HEK293 (cell line): ENCODE results near the gene RTTN.

Experiments
- CTCF ChIA-PET: fragments of 350-600 bp; formaldehyde crosslinking; extraction: SDS; loops from one replicate; lab custom pipeline; 2021; ENCODE audit warnings: antibody characterized with exemption; lab: Yijun Ruan, JAX
- POLR2A ChIA-PET: fragments of 300-600 bp; formaldehyde crosslinking; extraction: SDS; loops from one replicate; lab custom pipeline; 2020; ENCODE audit warnings: antibody characterized with exemption, inconsistent platforms; lab: Yijun Ruan, JAX
- H3K27ac ChIP-seq: fragments of 200-500 bp; sonication (Bioruptor generic); 2 replicates; pipeline ENCODE4 v1.5.1; 2014; ENCODE audit warnings: low read depth, low read length, control low read depth, inconsistent platforms; ENCODE audit errors: extremely low read depth
- H3K36me3 ChIP-seq, 2 experiments: fragments of 200-500 bp in 1 of 2; sonication (Bioruptor generic) in 1 of 2; 1 replicate in 1 of 2; 2 replicates in 1 of 2; pipeline ENCODE4 v1.5.1; 2014 to 2017; ENCODE audit warnings: inconsistent platforms in 2 of 2, low read length in 2 of 2; ENCODE audit not compliant: control insufficient read depth in 2 of 2, insufficient read depth in 1 of 2
- H3K4me1 ChIP-seq: fragments of 200-500 bp; sonication (Bioruptor generic); 2 replicates; pipeline ENCODE4 v1.5.1; 2014; ENCODE audit warnings: mild to moderate bottlenecking, low read length, inconsistent platforms; ENCODE audit not compliant: control insufficient read depth, insufficient read depth
- H3K4me3 ChIP-seq: 2 replicates; pipeline ENCODE4 v1.5.1; 2011; ENCODE audit warnings: low read depth, mild to moderate bottlenecking, control low read depth, low read length, moderate library complexity
- H3K9me3 ChIP-seq: fragments of 200-500 bp; sonication (Bioruptor generic); 2 replicates; pipeline ENCODE4 v1.5.1; 2014; ENCODE audit warnings: low read depth, low read length, inconsistent platforms; ENCODE audit not compliant: control insufficient read depth, insufficient read depth
- SETDB1 ChIP-seq: IDR thresholded peaks from one replicate; pipeline ENCODE4 v1.6.1; 2017; ENCODE audit warnings: mild to moderate bottlenecking, low read length, moderate library complexity, mixed read lengths; ENCODE audit not compliant: insufficient read length
- SP2 ChIP-seq: fragments of 450-650 bp; formaldehyde crosslinking; IDR thresholded peaks from 2 replicates; pipeline ENCODE4 v1.5.1; 2016; ENCODE audit warnings: missing biosample characterization, missing genetic modification characterization
- ZNF112 ChIP-seq: fragments of 450-650 bp; formaldehyde crosslinking; IDR thresholded peaks from 2 replicates; pipeline ENCODE4 v1.5.0; 2017; ENCODE audit warnings: missing biosample characterization, missing genetic modification characterization
- ZNF155 ChIP-seq: fragments of 450-650 bp; formaldehyde crosslinking; IDR thresholded peaks from 2 replicates; pipeline ENCODE4 v1.5.1; 2016; ENCODE audit warnings: missing biosample characterization, missing genetic modification characterization
- ZNF221 ChIP-seq: fragments of 450-650 bp; formaldehyde crosslinking; IDR thresholded peaks from 2 replicates; pipeline ENCODE4 v1.5.1; 2017; ENCODE audit warnings: missing biosample characterization, missing genetic modification characterization, borderline replicate concordance
- ZNF223 ChIP-seq: fragments of 450-650 bp; formaldehyde crosslinking; IDR thresholded peaks from 2 replicates; pipeline ENCODE4 v1.5.1; 2016; ENCODE audit warnings: missing biosample characterization, missing genetic modification characterization
- ZNF26 ChIP-seq: fragments of 450-650 bp; formaldehyde crosslinking; IDR thresholded peaks from 2 replicates; pipeline ENCODE4 v1.5.1; 2016; ENCODE audit warnings: missing biosample characterization, missing genetic modification characterization
- ZNF266 ChIP-seq: fragments of 450-650 bp; formaldehyde crosslinking; IDR thresholded peaks from 2 replicates; pipeline ENCODE4 v1.5.1; 2016; ENCODE audit warnings: missing biosample characterization, missing genetic modification characterization, low read depth
- ZNF274 ChIP-seq, 2 experiments: fragments of 200-500 bp in 1 of 2; fragments of 450-650 bp in 1 of 2; sonication (Bioruptor generic) in 1 of 2; formaldehyde crosslinking in 1 of 2; IDR thresholded peaks; 2 replicates each; pipeline versions ENCODE4 v1.5.1 to v1.6.1; 2014 to 2016; ENCODE audit warnings: borderline replicate concordance in 1 of 2, inconsistent platforms in 1 of 2, low read length in 1 of 2, missing biosample characterization in 1 of 2, missing genetic modification characterization in 1 of 2
- ZNF292 ChIP-seq: fragments of 450-650 bp; formaldehyde crosslinking; IDR thresholded peaks from 2 replicates; pipeline ENCODE4 v1.5.1; 2016; ENCODE audit warnings: low read depth, missing biosample characterization, missing genetic modification characterization, borderline replicate concordance
- ZNF311 ChIP-seq: fragments of 450-650 bp; formaldehyde crosslinking; IDR thresholded peaks from 2 replicates; pipeline ENCODE4 v1.5.1; 2017; ENCODE audit warnings: missing biosample characterization, missing genetic modification characterization, borderline replicate concordance
- ZNF416 ChIP-seq: fragments of 450-650 bp; formaldehyde crosslinking; IDR thresholded peaks from 2 replicates; pipeline ENCODE4 v1.5.1; 2016; ENCODE audit warnings: missing biosample characterization, missing genetic modification characterization
- ZNF529 ChIP-seq: fragments of 450-650 bp; formaldehyde crosslinking; IDR thresholded peaks from 2 replicates; pipeline ENCODE4 v1.5.1; 2017; ENCODE audit warnings: missing genetic modification characterization, missing biosample characterization; ENCODE audit not compliant: insufficient replicate concordance
- ZNF544 ChIP-seq: fragments of 450-650 bp; formaldehyde crosslinking; IDR thresholded peaks from 2 replicates; pipeline ENCODE4 v1.5.0; 2017; ENCODE audit warnings: missing biosample characterization, missing genetic modification characterization
- ZNF580 ChIP-seq: fragments of 450-650 bp; formaldehyde crosslinking; IDR thresholded peaks from 2 replicates; pipeline ENCODE4 v1.5.1; 2016; ENCODE audit warnings: missing biosample characterization, missing genetic modification characterization
- ZNF621 ChIP-seq: fragments of 450-650 bp; formaldehyde crosslinking; IDR thresholded peaks from 2 replicates; pipeline ENCODE4 v1.5.1; 2017; ENCODE audit warnings: missing biosample characterization, missing genetic modification characterization
- ZNF76 ChIP-seq: fragments of 450-650 bp; formaldehyde crosslinking; IDR thresholded peaks from 2 replicates; pipeline ENCODE4; 2016; ENCODE audit warnings: low read depth, missing biosample characterization, missing genetic modification characterization, borderline replicate concordance
- ZNF777 ChIP-seq: fragments of 450-650 bp; formaldehyde crosslinking; IDR thresholded peaks from 2 replicates; pipeline ENCODE4 v1.5.1; 2017; ENCODE audit warnings: missing biosample characterization, missing genetic modification characterization, borderline replicate concordance

Gene RTTN

GRCh38 chr18:70044632-70045031, 160.9 kb downstream of the RTTN start:
- H3K4me3 ChIP-seq: no peak overlapping the region
- H3K36me3 ChIP-seq: 0 out of 3 replicates have a peak, but pooled peaks cover 0 to 1% of the 10 kb centered on the region in 2 experiments
- no peaks in the 10 kb centered on the region for H3K9me3 ChIP-seq
- no peak overlapping the region for H3K27ac ChIP-seq
- ChIA-PET POLR2A (no interaction called here), CTCF (no interaction called here)
- TF ChIP-seq ZNF76 (no peak), ZNF621 (tag by site-specific recombination) (no peak), SETDB1 (no peak), ZNF26 (tag by site-specific recombination) (no peak)
- H3K4me1 ChIP-seq: no peaks in the 10 kb centered on the region

- Histone ChIP-seq H3K9me3 (no peaks in the 10 kb centered on the region), H3K36me3 (peaks cover 0 to 7% of the 10 kb centered on the region in 2 experiments; a peak in 1 of 3 replicates), H3K4me1 (no peaks in the 10 kb centered on the region), H3K4me3 (no peak overlapping the region), H3K27ac (no peak overlapping the region)
- POLR2A ChIA-PET: no interaction called here
- TF ChIP-seq ZNF529 (tag by site-specific recombination) (no peak), ZNF416 (tag by site-specific recombination) (no peak), ZNF155 (no peak)
- CTCF ChIA-PET: no interaction called here
Observed at GRCh38 chr18:70041459-70042050, 163.9 kb downstream of the RTTN start.

- POLR2A ChIA-PET: no interaction called here
- H3K27ac ChIP-seq: no peak overlapping the region
- TF ChIP-seq SP2 (tag by site-specific recombination): no peak
- TF ChIP-seq ZNF544 (tag by site-specific recombination): no peak
- no peak for TF ChIP-seq ZNF274 (IDR thresholded peaks at IDR 0.05; ENCODE audit: low read length)
- no peak for TF ChIP-seq ZNF274 (tag by site-specific recombination; IDR thresholded peaks at IDR 0.05; ENCODE audit: borderline replicate concordance)
- peaks cover 0 to 7% of the 10 kb centered on the region in 2 experiments; a peak in 1 of 3 replicates for H3K36me3 ChIP-seq
- CTCF ChIA-PET: no interaction called here
- H3K4me1 ChIP-seq: no peaks in the 10 kb centered on the region
- no peaks in the 10 kb centered on the region for H3K9me3 ChIP-seq
- H3K4me3 ChIP-seq: no peak overlapping the region
Observed at GRCh38 chr18:70039186-70039585, 166.3 kb downstream of the RTTN start.

- Histone ChIP-seq H3K27ac (no peak overlapping the region), H3K4me3 (no peak overlapping the region), H3K36me3 (peaks cover 0 to 7% of the 10 kb centered on the region in 2 experiments; a peak in 1 of 3 replicates), H3K9me3 (no peaks in the 10 kb centered on the region), H3K4me1 (no peaks in the 10 kb centered on the region)
- TF ChIP-seq ZNF221 (tag by site-specific recombination) (no peak), ZNF580 (tag by site-specific recombination) (no peak), ZNF223 (tag by site-specific recombination) (no peak), ZNF311 (tag by site-specific recombination) (no peak), ZNF266 (tag by site-specific recombination) (no peak), ZNF292 (tag by site-specific recombination) (no peak), ZNF112 (tag by site-specific recombination) (no peak), ZNF777 (tag by site-specific recombination) (no peak)
- ChIA-PET POLR2A (no interaction called here), CTCF (no interaction called here)
Observed at GRCh38 chr18:70037431-70038061, 167.9 kb downstream of the RTTN start.
